ENCODE data around the gene NECTIN1.
A peak's percentile ranks its signal among the peaks of the same experiment; 100 is the strongest.

The NECTIN1 gene

GRCh38 chr11:119622454-119623143, 106.4 kb downstream of the NECTIN1 start:
- Histone ChIP-seq H3K27me3 (ENCODE audit: control insufficient read depth, low read length) (peaks cover 2% of the 10 kb centered on the region; the same call in 1 of the 2 replicates), H3K9me2 (replicated peaks; ENCODE audit: control insufficient read depth, low read length) (no peaks in the 10 kb centered on the region), H3K36me3 (ENCODE audit: control insufficient read depth, low read length) (no peaks in the 10 kb centered on the region), H3K4me3 (ENCODE audit: low read length) (no peak overlapping the region), H3K9me3 (ENCODE audit: control insufficient read depth, insufficient read depth, low read length) (no peaks in the 10 kb centered on the region), H3F3A (ENCODE audit: control insufficient read depth, insufficient read depth) (no peaks in the 10 kb centered on the region; the same call in 1 of the 2 replicates), H3K79me2 (ENCODE audit: control insufficient read depth, low read length) (no peaks in the 10 kb centered on the region), H3K4me1 (ENCODE audit: control insufficient read depth, low read length) (peaks cover 29% of the 10 kb centered on the region), H3K27ac (ENCODE audit: low read depth, low read length) (no peak overlapping the region), H3K4me2 (ENCODE audit: low read length) (no peak overlapping the region), H4K20me1 (ENCODE audit: control insufficient read depth, insufficient read depth, low read depth, low read length) (no peaks in the 10 kb centered on the region)
- no peak for TF ChIP-seq CTCF (IDR thresholded peaks at IDR 0.05; ENCODE audit: low read depth, low read length, poor library complexity, severe bottlenecking)
- TF ChIP-seq EZH2phosphoT487 (IDR thresholded peaks at IDR 0.05; ENCODE audit: borderline replicate concordance, low read length), result no peak

- no peaks in the 10 kb centered on the region; the same call in 1 of the 2 replicates for H3F3A ChIP-seq (ENCODE audit: control insufficient read depth, insufficient read depth)
- H4K20me1 ChIP-seq (ENCODE audit: control insufficient read depth, insufficient read depth, low read depth, low read length), result no peaks in the 10 kb centered on the region
- no peaks in the 10 kb centered on the region; the same call in 1 of the 2 replicates for H3K27me3 ChIP-seq (ENCODE audit: control insufficient read depth, low read length)
- H3K36me3 ChIP-seq (ENCODE audit: control insufficient read depth, low read length), result no peaks in the 10 kb centered on the region
- TF ChIP-seq CTCF (IDR thresholded peaks at IDR 0.05; ENCODE audit: low read depth, low read length, poor library complexity, severe bottlenecking) (no peak), EZH2phosphoT487 (IDR thresholded peaks at IDR 0.05; ENCODE audit: borderline replicate concordance, low read length) (no peak)
- H3K27ac ChIP-seq (ENCODE audit: low read depth, low read length), result no peak overlapping the region
- peaks cover 29% of the 10 kb centered on the region for H3K4me1 ChIP-seq (ENCODE audit: control insufficient read depth, low read length)
- no peaks in the 10 kb centered on the region for H3K79me2 ChIP-seq (ENCODE audit: control insufficient read depth, low read length)
- no peak overlapping the region for H3K4me3 ChIP-seq (ENCODE audit: low read length)
- H3K4me2 ChIP-seq (ENCODE audit: low read length), result peak overlapping the region; percentile 30
- H3K9me3 ChIP-seq (ENCODE audit: control insufficient read depth, insufficient read depth, low read length), result no peaks in the 10 kb centered on the region
- no peaks in the 10 kb centered on the region for H3K9me2 ChIP-seq (replicated peaks; ENCODE audit: control insufficient read depth, low read length)
Observed at GRCh38 chr11:119619665-119620064, 109.3 kb downstream of the NECTIN1 start.

- no peak for TF ChIP-seq CTCF (IDR thresholded peaks at IDR 0.05; ENCODE audit: low read depth, low read length, poor library complexity, severe bottlenecking)
- Histone ChIP-seq H3K9me3 (ENCODE audit: control insufficient read depth, insufficient read depth, low read length) (no peaks in the 10 kb centered on the region), H3K4me3 (ENCODE audit: low read length) (no peak overlapping the region), H3K4me2 (ENCODE audit: low read length) (no peak overlapping the region), H3K36me3 (ENCODE audit: control insufficient read depth, low read length) (no peaks in the 10 kb centered on the region), H4K20me1 (ENCODE audit: control insufficient read depth, insufficient read depth, low read depth, low read length) (no peaks in the 10 kb centered on the region; the same call in 1 of the 2 replicates), H3K4me1 (ENCODE audit: control insufficient read depth, low read length) (peaks cover 29% of the 10 kb centered on the region), H3K27me3 (ENCODE audit: control insufficient read depth, low read length) (no peaks in the 10 kb centered on the region; the same call in 1 of the 2 replicates), H3K27ac (ENCODE audit: low read depth, low read length) (no peak overlapping the region), H3F3A (ENCODE audit: control insufficient read depth, insufficient read depth) (no peaks in the 10 kb centered on the region; the same call in 1 of the 2 replicates), H3K9me2 (replicated peaks; ENCODE audit: control insufficient read depth, low read length) (no peaks in the 10 kb centered on the region), H3K79me2 (ENCODE audit: control insufficient read depth, low read length) (no peaks in the 10 kb centered on the region)
Observed at GRCh38 chr11:119618208-119618909, 110.6 kb downstream of the NECTIN1 start.

All from DOHH2 (cell line).